SU-DHL-6 (cell line): ENCODE data around the gene VEGFB.

ENCODE experiments used
- H2AFZ ChIP-seq: fragments of 200-600 bp; sonication (generic); 2 replicates; pipeline ENCODE4 v1.6.1; 2014; ENCODE audit warnings: low read depth, mild to moderate bottlenecking, moderate library complexity, mixed read lengths, antibody characterized with exemption, low read length; ENCODE audit not compliant: severe bottlenecking
- H3F3A ChIP-seq: fragments of 200-600 bp; shearing (Covaris generic); 2 replicates; pipeline ENCODE4 v1.6.0; 2016; ENCODE audit warnings: antibody characterized with exemption, mild to moderate bottlenecking; ENCODE audit not compliant: insufficient read depth
- H3K27ac ChIP-seq: fragments of 200-600 bp; sonication (generic); 2 replicates; pipeline ENCODE4 v1.5.1; 2016; ENCODE audit warnings: low read depth, mild to moderate bottlenecking, low read length, moderate library complexity, mixed read lengths
- H3K27me3 ChIP-seq: fragments of 200-600 bp; sonication (generic), shearing (Covaris generic); 2 replicates; pipeline ENCODE4 v1.6.0; 2014; ENCODE audit warnings: mild to moderate bottlenecking, low read length
- H3K36me3 ChIP-seq: fragments of 200-600 bp; sonication (generic); 2 replicates; pipeline ENCODE4 v1.6.1; 2014; ENCODE audit warnings: mild to moderate bottlenecking, low read length, mixed read lengths
- H3K4me2 ChIP-seq: fragments of 300-600, 200-600 bp; shearing (Covaris generic), sonication (generic); 2 replicates; pipeline ENCODE4 v1.6.0; 2014; ENCODE audit warnings: low read length, low read depth, mild to moderate bottlenecking; ENCODE audit not compliant: poor library complexity, severe bottlenecking
- H3K4me3 ChIP-seq: fragments of 200-600 bp; sonication (generic); 2 replicates; pipeline ENCODE4 v1.5.1; 2014; ENCODE audit warnings: antibody characterized with exemption, low read length, mild to moderate bottlenecking, mixed read lengths; ENCODE audit not compliant: insufficient read depth, poor library complexity, severe bottlenecking
- H3K79me2 ChIP-seq: fragments of 200-600 bp; sonication (generic); 2 replicates; pipeline ENCODE4 v1.6.1; 2014; ENCODE audit warnings: mild to moderate bottlenecking, low read length, moderate library complexity; ENCODE audit not compliant: insufficient read depth
- H3K9ac ChIP-seq: fragments of 200-600 bp; sonication (generic); 2 replicates; pipeline ENCODE4 v1.7.0; 2014; ENCODE audit warnings: mild to moderate bottlenecking, low read length
- H3K9me2 ChIP-seq: fragments of 200-600 bp; sonication (generic); replicated peaks from 2 replicates; pipeline ENCODE4 v1.6.1; 2014; ENCODE audit warnings: low read length; ENCODE audit not compliant: insufficient read depth
- H3K9me3 ChIP-seq: fragments of 200-600 bp; sonication (generic); 2 replicates; pipeline ENCODE4 v1.6.1; 2014; ENCODE audit warnings: low read length, mixed read lengths; ENCODE audit not compliant: insufficient read depth
- H4K20me1 ChIP-seq: fragments of 200-600 bp; sonication (generic); 2 replicates; pipeline ENCODE4 v1.6.1; 2014; ENCODE audit warnings: low read depth, mild to moderate bottlenecking, antibody characterized with exemption, low read length, moderate library complexity, mixed read lengths
- EZH2phosphoT487 ChIP-seq: fragments of 200-600 bp; sonication (generic), shearing (Covaris generic); conservative IDR thresholded peaks from 2 replicates; pipeline ENCODE4 v1.6.1; 2018; ENCODE audit warnings: mild to moderate bottlenecking, antibody characterized with exemption, low read length, moderate library complexity, mixed read lengths
- TF ChIP-seq, protein P1 (sequence below): fragments of 200-600 bp; sonication (generic); IDR thresholded peaks from one replicate; pipeline ENCODE4 v1.5.1; 2017; ENCODE audit warnings: antibody characterized with exemption, mild to moderate bottlenecking, low read length, moderate library complexity; ENCODE audit not compliant: insufficient read depth, poor library complexity, severe bottlenecking

The VEGFB gene

DNA sequence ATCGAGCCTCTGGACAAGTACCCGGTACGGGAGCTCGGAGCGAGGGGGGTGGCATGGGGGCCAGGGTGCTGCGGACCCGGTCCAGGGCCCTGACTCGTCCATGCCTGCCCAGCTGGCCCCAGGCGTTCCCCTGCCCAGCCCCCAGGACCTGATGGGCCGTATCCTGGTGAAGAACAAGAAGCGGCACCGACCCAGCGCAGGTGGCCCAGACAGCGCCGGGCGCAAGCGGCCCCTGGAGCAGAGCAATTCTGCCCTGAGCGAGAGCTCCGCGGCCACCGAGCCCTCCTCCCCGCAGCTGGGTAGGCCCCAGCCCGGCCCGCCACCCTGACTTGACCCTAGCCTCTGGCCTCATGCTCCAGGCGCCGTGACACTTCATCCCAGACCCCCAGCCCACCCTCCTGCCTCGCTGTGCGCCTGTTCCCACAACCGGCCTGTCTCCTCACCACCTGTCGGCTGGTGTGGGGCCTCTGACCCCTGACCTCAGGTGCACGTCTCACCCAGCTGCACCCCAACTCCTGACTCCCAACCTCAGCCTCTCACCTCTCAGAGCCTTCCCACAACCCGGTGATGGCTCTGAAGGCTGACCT is 24.7 kb downstream of the VEGFB start:
- Histone ChIP-seq H4K20me1 (no peaks in the 10 kb centered on the region), H3K36me3 (no peaks in the 10 kb centered on the region)

DNA sequence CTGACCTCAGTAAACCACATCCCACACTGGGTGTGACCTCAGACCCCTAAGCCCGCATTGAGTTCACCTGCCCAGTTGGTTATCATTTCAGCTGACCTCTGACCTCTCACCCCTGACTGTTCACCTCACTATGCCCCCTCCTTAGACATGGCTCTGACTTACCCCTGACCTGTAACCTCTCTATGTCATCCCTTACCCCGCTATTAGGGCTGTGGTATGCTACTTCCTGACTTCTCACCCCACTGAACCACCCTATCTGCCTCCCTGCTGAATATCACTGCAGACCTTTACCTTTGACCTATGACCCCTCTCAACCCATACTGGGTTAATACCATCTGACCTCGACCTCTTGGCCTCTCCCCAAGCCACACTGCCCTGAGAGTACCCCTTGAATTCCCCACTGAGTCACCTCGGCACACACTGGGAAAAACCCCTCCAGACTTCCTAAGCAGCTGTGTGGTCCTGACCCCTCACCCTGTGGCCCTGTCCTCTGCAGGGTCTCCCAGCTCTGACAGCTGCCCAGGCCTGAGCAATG is 25.2 kb downstream of the VEGFB start:
- H3K9me2 ChIP-seq, result no peaks in the 10 kb centered on the region
- H3K4me3 ChIP-seq, result no peak overlapping the region
- no peaks in the 10 kb centered on the region for H3F3A ChIP-seq
- TF ChIP-seq, protein P1, sequence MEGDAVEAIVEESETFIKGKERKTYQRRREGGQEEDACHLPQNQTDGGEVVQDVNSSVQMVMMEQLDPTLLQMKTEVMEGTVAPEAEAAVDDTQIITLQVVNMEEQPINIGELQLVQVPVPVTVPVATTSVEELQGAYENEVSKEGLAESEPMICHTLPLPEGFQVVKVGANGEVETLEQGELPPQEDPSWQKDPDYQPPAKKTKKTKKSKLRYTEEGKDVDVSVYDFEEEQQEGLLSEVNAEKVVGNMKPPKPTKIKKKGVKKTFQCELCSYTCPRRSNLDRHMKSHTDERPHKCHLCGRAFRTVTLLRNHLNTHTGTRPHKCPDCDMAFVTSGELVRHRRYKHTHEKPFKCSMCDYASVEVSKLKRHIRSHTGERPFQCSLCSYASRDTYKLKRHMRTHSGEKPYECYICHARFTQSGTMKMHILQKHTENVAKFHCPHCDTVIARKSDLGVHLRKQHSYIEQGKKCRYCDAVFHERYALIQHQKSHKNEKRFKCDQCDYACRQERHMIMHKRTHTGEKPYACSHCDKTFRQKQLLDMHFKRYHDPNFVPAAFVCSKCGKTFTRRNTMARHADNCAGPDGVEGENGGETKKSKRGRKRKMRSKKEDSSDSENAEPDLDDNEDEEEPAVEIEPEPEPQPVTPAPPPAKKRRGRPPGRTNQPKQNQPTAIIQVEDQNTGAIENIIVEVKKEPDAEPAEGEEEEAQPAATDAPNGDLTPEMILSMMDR, result no peak
- no peak for TF ChIP-seq EZH2phosphoT487
- H3K4me2 ChIP-seq, result no peak overlapping the region
- H3K36me3 ChIP-seq, result no peaks in the 10 kb centered on the region
- no peak overlapping the region for H3K9ac ChIP-seq
- H3K9me3 ChIP-seq, result no peaks in the 10 kb centered on the region
- H4K20me1 ChIP-seq, result no peaks in the 10 kb centered on the region
- no peaks in the 10 kb centered on the region for H3K79me2 ChIP-seq
- H3K27ac ChIP-seq, result no peak overlapping the region
- no peaks in the 10 kb centered on the region for H3K27me3 ChIP-seq
- no peak overlapping the region for H2AFZ ChIP-seq

More for the DNA sequence above, 24.7 kb downstream of the VEGFB start:
- Histone ChIP-seq H3K9me2 (no peaks in the 10 kb centered on the region), H3K27ac (no peak overlapping the region), H3F3A (no peaks in the 10 kb centered on the region), H3K4me2 (no peak overlapping the region), H3K79me2 (no peaks in the 10 kb centered on the region), H3K9ac (no peak overlapping the region), H3K27me3 (no peaks in the 10 kb centered on the region), H3K9me3 (no peaks in the 10 kb centered on the region), H2AFZ (no peak overlapping the region), H3K4me3 (no peak overlapping the region)
- TF ChIP-seq EZH2phosphoT487, result no peak
- TF ChIP-seq, protein P1, result no peak

DNA sequence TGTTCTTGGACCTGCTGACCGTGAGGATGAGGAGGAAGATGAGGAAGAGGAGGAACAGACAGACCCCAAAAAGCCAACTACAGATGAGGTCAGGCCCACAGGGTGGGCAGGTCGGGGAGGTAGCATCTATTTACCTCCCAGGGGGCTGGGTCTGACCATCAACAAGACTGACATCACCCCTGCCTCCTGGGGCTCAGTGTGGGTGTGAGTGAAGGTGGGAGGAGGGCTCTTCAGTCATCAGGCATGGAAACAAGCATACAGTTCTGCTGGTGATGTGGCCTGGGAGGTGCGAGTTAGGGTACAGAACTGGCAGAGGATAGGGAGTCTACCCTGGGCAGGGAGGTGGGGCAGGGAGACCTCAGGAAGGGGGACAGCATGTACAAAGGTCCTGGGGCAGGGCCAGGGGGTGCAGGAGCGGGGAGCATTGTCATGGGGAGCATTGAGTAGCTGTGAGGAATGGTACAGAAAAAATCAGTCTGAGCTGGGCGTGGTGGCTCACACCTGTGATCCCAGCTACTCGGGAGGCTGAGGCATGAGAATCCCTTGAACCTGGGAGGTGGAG is 25.8 kb downstream of the VEGFB start:
- no peak overlapping the region for H3K27ac ChIP-seq
- H3K9me3 ChIP-seq, result no peaks in the 10 kb centered on the region
- no peaks in the 10 kb centered on the region for H3K36me3 ChIP-seq
- TF ChIP-seq, protein P1, result no peak
- no peak for TF ChIP-seq EZH2phosphoT487
- H3K4me3 ChIP-seq, result no peak overlapping the region
- no peaks in the 10 kb centered on the region for H3F3A ChIP-seq
- no peak overlapping the region for H2AFZ ChIP-seq
- no peaks in the 10 kb centered on the region for H4K20me1 ChIP-seq
- H3K4me2 ChIP-seq, result no peak overlapping the region
- H3K9ac ChIP-seq, result no peak overlapping the region
- H3K9me2 ChIP-seq, result no peaks in the 10 kb centered on the region
- no peaks in the 10 kb centered on the region for H3K27me3 ChIP-seq
- H3K79me2 ChIP-seq, result no peaks in the 10 kb centered on the region
